GM19438 (cell line): ENCODE measurements around the gene LYSMD1.
"Not testable (repeated sequence)": the region's sequence is repeated elsewhere in the genome, so short reads cannot be mapped to it uniquely, and the experiment has no call there.

Experiments
- ATAC-seq: cut with Tn5 transposase; IDR thresholded peaks from one replicate; pipeline ENCODE4 v1.9.1; 2021; ENCODE audit warnings: low read depth; ENCODE audit not compliant: unreplicated experiment

The LYSMD1 gene

GRCh38 chr1:151165738-151166504 is at the start of gene LYSMD1, which contains the start of gene SCNM1:
TSS of gene LYSMD1 (minus strand) at chr1:151165902. CDS start at chr1:151165258, 644 bp downstream.
TSS of gene SCNM1 (plus strand) at chr1:151166144. CDS start at chr1:151166153, 9 bp downstream.
- peak; percentile 91 for ATAC-seq

- no peak for ATAC-seq
Measured at GRCh38 chr1:151213560-151213959, 47.9 kb upstream of the LYSMD1 start.

- ATAC-seq = no peak
Measured at GRCh38 chr1:151211972-151212705, 46.4 kb upstream of the LYSMD1 start.

- ATAC-seq = no peak
Measured at GRCh38 chr1:151210830-151211229, 45.1 kb upstream of the LYSMD1 start.

- not testable (repeated sequence) for ATAC-seq
Measured at GRCh38 chr1:151205381-151205965, 39.8 kb upstream of the LYSMD1 start.

- no peak for ATAC-seq
Measured at GRCh38 chr1:151199873-151200581, 34.3 kb upstream of the LYSMD1 start.

- peak; percentile 79 for ATAC-seq
Measured at GRCh38 chr1:151198254-151199127, 32.8 kb upstream of the LYSMD1 start, which contains the start of gene PIP5K1A. TSS of gene PIP5K1A (plus strand) at chr1:151198552. CDS start at chr1:151198997, 445 bp downstream.

- no peak for ATAC-seq
Measured at GRCh38 chr1:151197863-151198253, 32.2 kb upstream of the LYSMD1 start.

GRCh38 chr1:151196292-151196800 is 30.6 kb upstream of the LYSMD1 start:
- ATAC-seq = no peak

GRCh38 chr1:151194894-151195594 is 29.3 kb upstream of the LYSMD1 start:
- ATAC-seq = not testable (repeated sequence)

- no peak for ATAC-seq
Measured at GRCh38 chr1:151193856-151194255, 28.2 kb upstream of the LYSMD1 start.

GRCh38 chr1:151193304-151193703 is 27.6 kb upstream of the LYSMD1 start:
- no peak for ATAC-seq

- no peak for ATAC-seq
Measured at GRCh38 chr1:151192047-151192446, 26.3 kb upstream of the LYSMD1 start.

GRCh38 chr1:151189637-151190445 is 24.1 kb upstream of the LYSMD1 start, which contains the start of gene VPS72:
TSS of gene VPS72 (minus strand) at chr1:151190197. CDS start at chr1:151190121, 76 bp downstream.
- peak; percentile 88 for ATAC-seq

GRCh38 chr1:151188667-151189066 is 23.0 kb upstream of the LYSMD1 start:
- ATAC-seq = not testable (repeated sequence)

- ATAC-seq = no peak
Measured at GRCh38 chr1:151187205-151187604, 21.5 kb upstream of the LYSMD1 start.

- ATAC-seq = no peak
Measured at GRCh38 chr1:151184211-151184610, 18.5 kb upstream of the LYSMD1 start.

GRCh38 chr1:151176514-151177045 is 10.9 kb upstream of the LYSMD1 start:
- ATAC-seq = no peak
